CD4-positive, alpha-beta memory T cell (primary cell): ENCODE data around the gene MAP2K7. TPM values are rescaled to one million over a fixed set of nuclear protein-coding genes. Genes with fewer than 3 reads are reported as not detected.

Source experiments
- CTCF ChIA-PET: fragments of 350-600 bp; sonication (Branson Sonifier 250); formaldehyde crosslinking; loops from one replicate; lab custom pipeline; 2021; ENCODE audit warnings: inconsistent platforms; ENCODE audit not compliant: partially characterized antibody; lab: Charles Lee
- POLR2A ChIA-PET: fragments of 350-600 bp; sonication (Branson Sonifier 250); formaldehyde crosslinking; loops from one replicate; lab custom pipeline; 2021; ENCODE audit not compliant: partially characterized antibody; lab: Charles Lee
- DNase-seq, 5 donors: peaks; one replicate each; pipeline versions ENCODE4 v3.0.0 to v3.0.0-alpha.2; 2020 to 2022; ENCODE audit warnings: mixed read lengths in 1 of 5
- H3K27ac ChIP-seq: one replicate; pipeline ENCODE4 v1.7.0; 2013; ENCODE audit warnings: low read depth, low read length
- H3K27me3 ChIP-seq: 2 replicates; pipeline ENCODE4 v1.7.0; 2013; ENCODE audit warnings: mild to moderate bottlenecking, low read length, moderate library complexity; ENCODE audit not compliant: insufficient read depth
- H3K36me3 ChIP-seq: 2 replicates; pipeline ENCODE4 v1.7.0; 2013; ENCODE audit warnings: mild to moderate bottlenecking, low read length, moderate library complexity; ENCODE audit not compliant: insufficient read depth
- H3K4me1 ChIP-seq: 2 replicates; pipeline ENCODE4 v1.7.0; 2013; ENCODE audit warnings: mild to moderate bottlenecking, low read length, moderate library complexity; ENCODE audit not compliant: insufficient read depth
- H3K4me3 ChIP-seq, 2 donors: one replicate each; pipeline ENCODE4 v1.7.0; 2013; ENCODE audit warnings: low read length in 2 of 2, mild to moderate bottlenecking in 1 of 2
- H3K9me3 ChIP-seq, 2 donors: one replicate each; pipeline ENCODE4 v1.7.0; 2013; ENCODE audit warnings: low read length in 2 of 2, control low read depth in 1 of 2; ENCODE audit not compliant: control insufficient read depth in 1 of 2
- H3K27ac Mint-ChIP-seq, 7 donors: one replicate each; pipeline ENCODE4 v1.8.0; 2020 to 2021; ENCODE audit warnings: mixed read lengths in 7 of 7, mild to moderate bottlenecking in 6 of 7, inconsistent platforms in 3 of 7, moderate library complexity in 3 of 7
- H3K27me3 Mint-ChIP-seq, 2 donors: one replicate each; pipeline ENCODE4 v1.8.0; 2020 to 2021; ENCODE audit warnings: mixed read lengths in 2 of 2
- H3K36me3 Mint-ChIP-seq, 2 donors: one replicate each; pipeline ENCODE4 v1.8.0; 2020 to 2021; ENCODE audit warnings: mixed read lengths in 2 of 2, inconsistent platforms in 1 of 2, mild to moderate bottlenecking in 1 of 2
- H3K4me1 Mint-ChIP-seq, 4 donors: one replicate each; pipeline ENCODE4 v1.8.0; 2020 to 2021; ENCODE audit warnings: mixed read lengths in 4 of 4, mild to moderate bottlenecking in 1 of 4
- H3K4me3 Mint-ChIP-seq, 8 donors: one replicate each; pipeline ENCODE4 v1.8.0; 2020 to 2021; ENCODE audit warnings: mixed read lengths in 8 of 8, mild to moderate bottlenecking in 7 of 8, moderate library complexity in 6 of 8, inconsistent platforms in 3 of 8
- H3K9me3 Mint-ChIP-seq, 8 donors: one replicate each; pipeline ENCODE4 v1.8.0; 2020 to 2021; ENCODE audit warnings: mixed read lengths in 8 of 8, mild to moderate bottlenecking in 5 of 8, inconsistent platforms in 3 of 8, moderate library complexity in 1 of 8
- intact Hi-C: fragments of 100-400 bp; cut with micrococcal nuclease; formaldehyde crosslinking; loops from one replicate; pipeline ENCODE4 v1.15.1; 2023
- polyA plus RNA-seq, 2 donors: library from polyadenylated mRNA; unstranded; fragments of 300-500 nt; fragmentation: Illumina TruSeq; gene quantifications; one replicate each; pipeline ENCODE4 v1.2.3, GENCODE V29; 2021
- total RNA-seq, 2 experiments: library from RNA; stranded (reverse); gene quantifications; one replicate each; pipeline ENCODE4 v1.2.3, GENCODE V29; 2021

Gene MAP2K7
- total and polyA plus RNA-seq, 4 experiments from 2014 or later, result 0.57 to 62.5 (median 31.1) TPM

DNA sequence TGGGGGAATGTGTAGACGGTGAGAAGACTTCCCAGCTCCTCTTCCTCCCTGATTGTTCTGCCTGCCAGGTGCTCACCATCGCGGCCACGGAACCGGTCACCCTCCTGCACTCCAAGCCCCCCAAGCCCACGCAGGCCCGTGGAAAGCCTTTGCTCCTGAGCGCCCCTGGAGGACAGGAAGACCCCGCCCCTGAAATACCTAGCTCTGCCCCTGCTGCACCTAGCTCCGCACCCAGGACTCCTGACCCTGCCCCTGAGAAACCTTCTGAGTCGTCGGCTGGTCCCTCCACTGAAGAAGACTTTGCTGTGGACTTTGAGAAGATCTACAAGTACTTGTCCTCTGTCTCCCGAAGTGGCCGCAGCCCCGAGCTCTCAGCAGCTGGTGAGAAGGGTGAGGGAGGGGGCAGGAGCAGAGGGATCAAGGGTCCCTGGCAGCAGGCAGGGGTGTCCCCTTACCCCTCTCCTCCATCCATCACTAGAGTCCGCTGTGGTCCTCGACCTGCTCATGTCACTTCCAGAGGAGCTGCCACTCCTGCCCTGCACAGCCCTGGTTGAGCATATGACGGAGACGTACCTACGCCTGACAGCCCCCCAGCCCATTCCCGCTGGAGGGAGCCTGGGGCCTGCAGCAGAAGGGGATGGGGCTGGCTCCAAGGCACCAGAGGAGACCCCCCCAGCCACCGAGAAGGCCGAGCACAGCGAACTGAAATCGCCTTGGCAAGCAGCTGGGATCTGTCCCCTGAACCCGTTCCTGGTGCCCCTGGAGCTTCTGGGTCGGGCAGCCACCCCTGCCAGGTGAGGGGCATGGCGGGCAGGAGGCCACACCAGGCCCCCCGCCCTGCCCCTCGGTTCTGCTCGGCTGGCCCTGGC lies 18.5 kb downstream of the MAP2K7 start:
- CTCF ChIA-PET, result interaction anchor here (2.8 to 7.3 kb wide), 3 partner anchors 18 to 53 kb away, joined by 21 to 66 read pairs (median 30); partner anchors contain the start of genes MAP2K7 and TIMM44
- H3K36me3 Mint-ChIP-seq, result peaks cover 0 to 3% of the 10 kb centered on the region in 2 donors
- intact Hi-C loops, result loop anchor here (5.0 kb wide), 1 partner anchor 295 kb away; the partner anchor contains the start of genes PET100 and XAB2

DNA sequence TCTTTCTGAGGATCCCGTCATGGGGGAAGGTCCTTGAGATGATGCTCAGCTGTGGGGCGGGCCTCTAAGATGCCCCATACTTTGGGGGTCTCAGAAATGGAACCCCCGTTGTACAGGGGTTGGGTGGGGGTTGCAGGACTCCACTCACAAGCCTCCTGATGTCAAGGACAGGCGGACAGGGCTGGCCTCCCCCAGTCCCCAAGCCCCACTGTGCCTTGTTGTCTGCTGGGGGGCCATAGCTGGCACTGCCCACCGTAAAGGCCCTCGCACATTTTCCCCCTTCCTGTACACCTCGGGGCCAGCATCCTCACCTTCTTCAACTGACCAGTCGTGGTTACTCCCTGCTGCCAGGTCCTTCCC lies 19.1 kb downstream of the MAP2K7 start:
- H3K27me3 Mint-ChIP-seq, result peaks cover 7 to 12% of the 10 kb centered on the region in 2 donors
- CTCF ChIA-PET, result interaction anchor here (1.5 to 7.3 kb wide), 5 partner anchors 13 to 70 kb away, joined by 3 to 66 read pairs (median 5); partner anchors contain the start of genes MAP2K7 and TIMM44
- no peak for DNase-seq
- peak overlapping the region in 2 of 7 donors; percentile 4 to 27 for H3K27ac Mint-ChIP-seq
- H3K4me3 Mint-ChIP-seq, result peak overlapping the region in 4 of 8 donors; percentile 5 to 57 (median 14)
- Histone ChIP-seq H3K4me1 (peaks cover 44% of the 10 kb centered on the region), H3K4me3 (no peak overlapping the region), H3K36me3 (peaks cover 15% of the 10 kb centered on the region), H3K9me3 (no peaks in the 10 kb centered on the region), H3K27me3 (peaks cover 6% of the 10 kb centered on the region), H3K27ac (no peak overlapping the region)
- peaks cover 0 to 3% of the 10 kb centered on the region in 2 donors for H3K36me3 Mint-ChIP-seq
- H3K9me3 Mint-ChIP-seq, result peaks cover 0 to 1% (median 0%) of the 10 kb centered on the region in 8 donors
- intact Hi-C loops, result loop anchor here (5.0 kb wide), 1 partner anchor 296 kb away; the partner anchor contains the start of genes PET100 and XAB2
- POLR2A ChIA-PET, result interaction anchor here (1.2 to 3.7 kb wide), 2 partner anchors 19 to 21 kb away, joined by 4 to 53 read pairs; partner anchors contain the start of genes MAP2K7 and TIMM44
- H3K4me1 Mint-ChIP-seq, result peaks cover 10 to 48% (median 30%) of the 10 kb centered on the region in 4 donors

More for the DNA sequence above, 18.5 kb downstream of the MAP2K7 start:
- H3K27ac Mint-ChIP-seq, result peak overlapping the region in 3 of 7 donors; percentile 36 to 96 (median 81)
- POLR2A ChIA-PET, result interaction anchor here (1.2 to 5.6 kb wide), 4 partner anchors 18 to 53 kb away, joined by 4 to 82 read pairs (median 41); partner anchors contain the start of genes MAP2K7 and TIMM44
- peaks cover 9% of the 10 kb centered on the region for H3K27me3 ChIP-seq
- peaks cover 48% of the 10 kb centered on the region for H3K4me1 ChIP-seq
- H3K4me3 ChIP-seq, result no peak overlapping the region
- H3K27me3 Mint-ChIP-seq, result peaks cover 7 to 12% of the 10 kb centered on the region in 2 donors
- H3K36me3 ChIP-seq, result peaks cover 15% of the 10 kb centered on the region
- peak in 1 of 5 donors; percentile 47 for DNase-seq
- peaks cover 0 to 1% (median 0%) of the 10 kb centered on the region in 8 donors for H3K9me3 Mint-ChIP-seq
- H3K27ac ChIP-seq, result peak overlapping the region; percentile 76
- peak overlapping the region in 5 of 8 donors; percentile 38 to 58 (median 52) for H3K4me3 Mint-ChIP-seq
- H3K4me1 Mint-ChIP-seq, result peaks cover 10 to 51% (median 31%) of the 10 kb centered on the region in 4 donors
- no peaks in the 10 kb centered on the region for H3K9me3 ChIP-seq

DNA sequence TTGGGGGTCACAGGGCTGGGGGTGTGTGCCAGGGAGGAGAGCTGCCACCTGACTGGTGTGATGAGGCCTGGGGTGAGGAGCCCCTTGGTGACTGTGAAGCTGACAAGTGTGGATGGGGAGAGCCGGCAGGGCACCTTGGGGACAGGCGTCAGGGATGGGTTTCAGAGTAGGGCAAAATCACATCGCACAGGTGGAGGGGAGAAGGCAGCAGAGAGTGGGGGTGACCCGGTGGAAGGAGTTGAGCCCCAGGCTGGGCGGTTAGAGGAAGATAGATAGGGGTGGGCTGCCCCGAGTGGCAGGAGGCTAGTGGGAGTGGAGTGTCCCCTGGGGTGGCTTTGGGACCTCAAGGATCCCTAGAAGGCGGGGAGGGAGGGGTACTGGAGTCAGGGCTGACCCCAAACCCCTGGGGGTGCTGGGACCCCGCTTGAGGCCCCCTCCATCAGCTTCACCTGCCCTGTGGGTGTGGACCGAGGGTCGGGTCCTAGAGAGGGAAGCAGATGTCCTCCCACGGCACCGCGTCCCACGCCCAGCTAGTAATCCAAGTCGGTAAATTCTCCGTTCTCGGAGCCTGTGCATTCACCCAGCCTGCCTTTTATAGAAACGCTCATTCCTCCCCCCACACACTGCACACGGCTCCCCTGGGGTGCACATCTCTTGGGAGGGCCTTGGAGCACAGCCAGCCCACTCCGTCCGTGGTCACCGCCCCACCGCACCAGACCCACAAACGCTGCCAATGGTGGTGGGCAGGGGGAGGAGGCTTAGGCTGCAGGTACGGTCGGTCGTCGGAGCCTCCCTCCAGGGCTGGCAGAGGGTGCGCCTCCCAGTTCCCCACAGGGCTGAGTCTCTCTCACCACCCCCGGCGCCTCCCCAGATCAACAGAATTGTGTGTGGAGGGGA lies 19.9 kb downstream of the MAP2K7 start:
- peaks cover 15% of the 10 kb centered on the region for H3K36me3 ChIP-seq
- peaks cover 4% of the 10 kb centered on the region for H3K27me3 ChIP-seq
- H3K27ac ChIP-seq, result no peak overlapping the region
- Mint-ChIP-seq H3K4me3 (peak overlapping the region in 4 of 8 donors; percentile 12 to 57 (median 29)), H3K27me3 (peaks cover 2 to 6% of the 10 kb centered on the region in 2 donors), H3K36me3 (peaks cover 0 to 3% of the 10 kb centered on the region in 2 donors), H3K27ac (peak overlapping the region in 3 of 7 donors; percentile 4 to 48 (median 27)), H3K9me3 (peaks cover 0 to 1% (median 0%) of the 10 kb centered on the region in 8 donors), H3K4me1 (peaks cover 10 to 47% (median 29%) of the 10 kb centered on the region in 4 donors)
- no peak overlapping the region for H3K4me3 ChIP-seq
- CTCF ChIA-PET, result interaction anchor here (1.4 to 7.3 kb wide), 5 partner anchors 11 to 71 kb away, joined by 3 to 66 read pairs (median 4); partner anchors contain the start of gene TIMM44
- no peaks in the 10 kb centered on the region for H3K9me3 ChIP-seq
- intact Hi-C loops, result loop anchor here (5.0 kb wide), 1 partner anchor 296 kb away; the partner anchor contains the start of genes PET100 and XAB2
- DNase-seq, result peak in 1 of 5 donors; percentile 33
- POLR2A ChIA-PET, result interaction anchor here (1.2 kb wide), 1 partner anchor 20 kb away, joined by 4 read pairs; the partner anchor contains the start of gene MAP2K7
- H3K4me1 ChIP-seq, result peaks cover 36% of the 10 kb centered on the region

DNA sequence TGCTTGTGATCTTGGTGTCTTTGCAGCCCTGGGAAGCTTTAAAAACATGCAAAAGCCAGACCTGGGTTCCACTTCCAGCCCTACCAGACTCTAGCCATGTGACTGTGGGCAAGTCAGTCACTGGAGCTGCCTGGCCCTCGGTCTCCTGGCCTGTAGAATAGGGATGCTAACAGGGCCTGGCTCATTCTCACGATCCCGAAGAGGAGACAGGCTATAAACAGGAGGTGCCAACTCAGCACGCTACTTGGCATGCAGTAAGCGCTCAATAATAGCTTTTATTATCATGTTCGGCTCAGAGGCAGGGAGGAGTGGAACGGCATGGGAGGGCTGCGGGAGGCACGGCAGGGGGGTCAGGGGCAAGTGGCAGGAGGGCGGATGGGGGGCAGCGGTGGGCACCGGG lies 20.6 kb downstream of the MAP2K7 start:
- ChIA-PET CTCF (interaction anchor here (1.4 to 2.0 kb wide), 4 partner anchors 11 to 71 kb away, joined by 3 to 5 read pairs (median 4); no protein-coding TSS in a partner anchor), POLR2A (no interaction called here)
- peaks cover 15% of the 10 kb centered on the region for H3K36me3 ChIP-seq
- peak overlapping the region in 6 of 8 donors; percentile 11 to 73 (median 64) for H3K4me3 Mint-ChIP-seq
- peaks cover 32% of the 10 kb centered on the region for H3K4me1 ChIP-seq
- H3K27ac Mint-ChIP-seq, result peak overlapping the region in 3 of 7 donors; percentile 42 to 70 (median 68)
- H3K9me3 Mint-ChIP-seq, result peaks cover 0 to 1% (median 0%) of the 10 kb centered on the region in 8 donors
- peaks cover 0 to 8% of the 10 kb centered on the region in 2 donors for H3K36me3 Mint-ChIP-seq
- intact Hi-C loops, result loop anchor here (5.0 kb wide), 1 partner anchor 297 kb away; the partner anchor contains the start of genes PET100 and XAB2
- no peaks in the 10 kb centered on the region for H3K27me3 ChIP-seq
- peaks cover 2 to 6% of the 10 kb centered on the region in 2 donors for H3K27me3 Mint-ChIP-seq
- no peak overlapping the region for H3K4me3 ChIP-seq
- no peak overlapping the region for H3K27ac ChIP-seq
- peak in 1 of 5 donors; percentile 27 for DNase-seq
- no peaks in the 10 kb centered on the region for H3K9me3 ChIP-seq
- H3K4me1 Mint-ChIP-seq, result peaks cover 10 to 50% (median 29%) of the 10 kb centered on the region in 4 donors

DNA sequence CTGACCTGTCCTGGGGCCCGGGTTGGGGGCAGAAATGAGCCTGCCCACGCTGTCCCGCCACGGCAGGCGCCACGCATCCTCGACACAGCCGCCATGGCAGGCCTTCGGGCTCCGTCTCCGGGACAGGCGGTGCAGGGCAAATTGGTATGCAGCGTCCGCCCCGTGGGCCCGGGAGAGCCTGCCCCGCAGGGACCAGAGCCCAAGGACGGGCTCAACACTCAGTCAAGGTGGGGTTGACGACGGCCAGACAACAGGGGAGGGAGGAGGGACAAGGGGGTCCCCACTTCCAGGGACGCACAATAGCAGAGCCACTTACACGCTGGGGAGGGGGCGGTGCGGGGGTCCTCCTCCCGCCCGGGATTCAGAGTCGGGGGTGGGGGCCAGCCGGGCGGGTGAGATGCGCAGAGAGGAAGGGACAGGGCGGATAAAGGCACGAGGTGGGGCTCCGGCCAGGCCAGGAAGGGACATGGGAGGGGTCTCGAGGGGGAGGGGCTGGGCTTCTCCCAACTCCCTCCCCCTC lies 21.0 kb downstream of the MAP2K7 start:
- ChIA-PET CTCF (interaction anchor here (1.4 to 2.0 kb wide), 2 partner anchors 13 to 55 kb away, joined by 3 to 4 read pairs; no protein-coding TSS in a partner anchor), POLR2A (no interaction called here)
- Mint-ChIP-seq H3K4me1 (peaks cover 9 to 49% (median 28%) of the 10 kb centered on the region in 4 donors), H3K27me3 (peaks cover under 1 to 5% of the 10 kb centered on the region in 2 donors), H3K9me3 (peaks cover 0 to 1% (median 0%) of the 10 kb centered on the region in 8 donors), H3K36me3 (peaks cover 0 to 11% of the 10 kb centered on the region in 2 donors), H3K4me3 (no peak overlapping the region), H3K27ac (peak overlapping the region in 1 of 7 donors; percentile 77)
- Histone ChIP-seq H3K27ac (no peak overlapping the region), H3K4me1 (peaks cover 27% of the 10 kb centered on the region), H3K9me3 (no peaks in the 10 kb centered on the region), H3K4me3 (no peak overlapping the region), H3K27me3 (no peaks in the 10 kb centered on the region), H3K36me3 (peaks cover 15% of the 10 kb centered on the region)
- peak in 1 of 5 donors; percentile 24 for DNase-seq
- intact Hi-C loops, result loop anchor here (1.0 to 5.0 kb wide), 3 partner anchors 19 to 297 kb away; partner anchors contain the start of genes PET100, TIMM44 and XAB2
